Liver (tissue), 9 donors: ENCODE results near the gene ATP13A5. TPM values are rescaled to one million over a fixed set of nuclear protein-coding genes. Genes with fewer than 3 reads are reported as not detected.

ENCODE experiments used
- DNase-seq: peaks from one replicate; pipeline ENCODE4 v3.0.0-alpha.2; 2017; ENCODE audit warnings: low spot score
- H3K27ac ChIP-seq, 2 donors: one replicate each; pipeline ENCODE4 v1.7.0; 2013; ENCODE audit warnings: inconsistent platforms in 2 of 2, low read length in 2 of 2, control low read depth in 1 of 2, low read depth in 1 of 2, mild to moderate bottlenecking in 1 of 2
- H3K27me3 ChIP-seq, 4 donors: one replicate each; pipeline versions ENCODE4 v1.6.1 to v1.7.0; 2013; ENCODE audit warnings: low read length in 3 of 4, inconsistent platforms in 1 of 4, mild to moderate bottlenecking in 1 of 4, moderate library complexity in 1 of 4; ENCODE audit not compliant: control insufficient read depth in 4 of 4, insufficient read depth in 4 of 4
- H3K36me3 ChIP-seq, 4 donors: one replicate each; pipeline versions ENCODE4 v1.6.1 to v1.7.0; 2013; ENCODE audit warnings: low read length in 3 of 4, mild to moderate bottlenecking in 3 of 4, low read depth in 1 of 4, moderate library complexity in 1 of 4; ENCODE audit not compliant: control insufficient read depth in 4 of 4, insufficient read depth in 3 of 4
- H3K4me1 ChIP-seq, 4 donors: one replicate each; pipeline versions ENCODE4 v1.6.1 to v1.7.0; 2013; ENCODE audit warnings: low read length in 3 of 4, mild to moderate bottlenecking in 3 of 4, moderate library complexity in 1 of 4; ENCODE audit not compliant: control insufficient read depth in 4 of 4, insufficient read depth in 4 of 4
- H3K4me3 ChIP-seq, 3 donors: one replicate each; pipeline versions ENCODE4 v1.6.1 to v1.7.0; 2013; ENCODE audit warnings: low read length in 3 of 3, control low read depth in 1 of 3, low read depth in 1 of 3, mild to moderate bottlenecking in 1 of 3
- H3K9ac ChIP-seq, 2 donors: one replicate each; pipeline ENCODE4 v1.7.0; 2013; ENCODE audit warnings: low read length in 2 of 2, mild to moderate bottlenecking in 2 of 2, moderate library complexity in 2 of 2, control low read depth in 1 of 2, low read depth in 1 of 2
- H3K9me3 ChIP-seq, 4 donors: one replicate each; pipeline versions ENCODE4 v1.6.1 to v1.7.0; 2013; ENCODE audit warnings: low read length in 3 of 4; ENCODE audit not compliant: control insufficient read depth in 4 of 4
- ATF3 ChIP-seq: IDR thresholded peaks from 2 replicates; pipeline ENCODE4 v1.6.1; 2016; ENCODE audit warnings: antibody characterized with exemption
- CTCF ChIP-seq: fragments of 150-350 bp; IDR thresholded peaks from 2 replicates; pipeline ENCODE4 v1.5.1; 2017; ENCODE audit warnings: improper control_type of control experiment, low read depth, low read length; ENCODE audit not compliant: missing input control
- EGR1 ChIP-seq, 2 donors: IDR thresholded peaks; 2 replicates each; pipeline ENCODE4 v1.6.1; 2016 to 2018; ENCODE audit warnings: antibody characterized with exemption in 2 of 2, low read depth in 2 of 2
- FOXA1 ChIP-seq: IDR thresholded peaks from 2 replicates; pipeline ENCODE4 v1.6.1; 2016; ENCODE audit warnings: antibody characterized with exemption
- FOXA2 ChIP-seq: IDR thresholded peaks from 2 replicates; pipeline ENCODE4 v1.6.1; 2016; ENCODE audit warnings: antibody characterized with exemption
- GABPA ChIP-seq, 2 donors: IDR thresholded peaks in 1 of 2; conservative IDR thresholded peaks in 1 of 2; 2 replicates each; pipeline ENCODE4 v1.6.1; 2016; ENCODE audit warnings: antibody characterized with exemption in 2 of 2, mild to moderate bottlenecking in 1 of 2, moderate library complexity in 1 of 2
- HNF4A ChIP-seq, 2 donors: conservative IDR thresholded peaks; 2 replicates each; pipeline ENCODE4 v1.6.1; 2016; ENCODE audit warnings: antibody characterized with exemption in 2 of 2, mild to moderate bottlenecking in 2 of 2
- HNF4G ChIP-seq: IDR thresholded peaks from 2 replicates; pipeline ENCODE4 v1.6.1; 2016; ENCODE audit warnings: antibody characterized with exemption
- JUND ChIP-seq, 2 donors: IDR thresholded peaks; 2 replicates each; pipeline ENCODE4 v1.6.1; 2016; ENCODE audit warnings: antibody characterized with exemption in 2 of 2
- MAX ChIP-seq: IDR thresholded peaks from 2 replicates; pipeline ENCODE4 v1.6.1; 2016; ENCODE audit warnings: antibody characterized with exemption
- NR2F2 ChIP-seq: IDR thresholded peaks from 2 replicates; pipeline ENCODE4 v1.6.1; 2016; ENCODE audit warnings: antibody characterized with exemption
- RAD21 ChIP-seq, 2 donors: IDR thresholded peaks; 2 replicates each; pipeline ENCODE4 v1.6.1; 2016; ENCODE audit warnings: antibody characterized with exemption in 2 of 2, mild to moderate bottlenecking in 2 of 2
- REST ChIP-seq: IDR thresholded peaks from 2 replicates; pipeline ENCODE4 v1.6.1; 2016; ENCODE audit warnings: antibody characterized with exemption, mild to moderate bottlenecking
- RXRA ChIP-seq, 2 donors: IDR thresholded peaks; 2 replicates each; pipeline ENCODE4 v1.6.1; 2017 to 2018; ENCODE audit warnings: antibody characterized with exemption in 2 of 2, mild to moderate bottlenecking in 1 of 2
- SP1 ChIP-seq: IDR thresholded peaks from 2 replicates; pipeline ENCODE4 v1.6.1; 2018; ENCODE audit warnings: antibody characterized with exemption, mild to moderate bottlenecking
- TAF1 ChIP-seq: conservative IDR thresholded peaks from 2 replicates; pipeline ENCODE4 v1.6.1; 2016; ENCODE audit warnings: antibody characterized with exemption, mild to moderate bottlenecking
- YY1 ChIP-seq: IDR thresholded peaks from 2 replicates; pipeline ENCODE4 v1.6.1; 2016; ENCODE audit warnings: antibody characterized with exemption, mild to moderate bottlenecking
- ZBTB33 ChIP-seq: IDR thresholded peaks from 2 replicates; pipeline ENCODE4 v1.6.1; 2016; ENCODE audit warnings: antibody characterized with exemption
- WGBS: extraction: QIAGEN DNeasy Blood & Tissue Kit; methylation state at CpG from one replicate; pipeline ENCODE4 v1.1.7; 2013; 5-methylcytosine and 5-hydroxymethylcytosine counted together
- polyA plus RNA-seq, 2 donors: library from polyadenylated mRNA; stranded (reverse) in 1 of 2; unstranded in 1 of 2; fragments of 200-250 nt in 1 of 2; fragments of >200 nt in 1 of 2; fragmentation: Nextera tagmentation in 1 of 2; extraction: Ambion mirVana in 1 of 2; gene quantifications; one replicate each; pipeline versions ENCODE4 v1.2.1 to v1.2.3, GENCODE V29; 2013 to 2015
- total RNA-seq, 2 donors: library from RNA; depleted of rRNA; stranded (reverse); fragments of >200 nt; gene quantifications; one replicate each; pipeline ENCODE4 v1.2.3, GENCODE V29; 2014
- donor health status: healthy.
- donor health status: healthy.
- donor health status: healthy.
- donor health status: healthy.
- donor health status: healthy.

The ATP13A5 gene
- total and polyA plus RNA-seq, 4 donors, result 0.21 TPM; not detected in 3

GRCh38 chr3:193250492-193250891 is 128.1 kb downstream of the ATP13A5 start:
- H3K27me3 ChIP-seq, result peaks cover 0 to 2% (median 0%) of the 10 kb centered on the region in 4 donors
- H3K9me3 ChIP-seq, result peaks cover 3 to 17% (median 8%) of the 10 kb centered on the region in 4 donors
- no peaks in the 10 kb centered on the region for H3K4me1 ChIP-seq
- WGBS, result 73% methylated on average over 4 of the region's 4 CpGs
- no peaks in the 10 kb centered on the region for H3K36me3 ChIP-seq
- no peak overlapping the region for H3K9ac ChIP-seq
- no peak for DNase-seq
- H3K4me3 ChIP-seq, result no peak overlapping the region
- TF ChIP-seq RXRA (IDR thresholded peaks at IDR 0.05) (no peak), JUND (IDR thresholded peaks at IDR 0.05) (no peak), NR2F2 (no peak), MAX (no peak), HNF4A (conservative IDR thresholded peaks at IDR 0.05) (no peak), FOXA1 (no peak), HNF4G (no peak), ZBTB33 (no peak), GABPA (IDR thresholded peaks at IDR 0.05 in 1 of 2, conservative IDR thresholded peaks at IDR 0.05 in 1 of 2) (no peak), YY1 (no peak), ATF3 (no peak)
- no peak overlapping the region for H3K27ac ChIP-seq

GRCh38 chr3:193248848-193249468 is 129.6 kb downstream of the ATP13A5 start:
- H3K27me3 ChIP-seq, result peaks cover 0 to 5% (median 0%) of the 10 kb centered on the region in 4 donors
- no peak for TF ChIP-seq FOXA2
- TF ChIP-seq ZBTB33, result no peak
- no peak for TF ChIP-seq ATF3
- no peak for TF ChIP-seq MAX
- TF ChIP-seq EGR1 (IDR thresholded peaks at IDR 0.05; ENCODE audit: low read depth in 2 of 2), result no peak
- TF ChIP-seq RXRA (IDR thresholded peaks at IDR 0.05), result no peak
- no peak for TF ChIP-seq JUND (IDR thresholded peaks at IDR 0.05)
- TF ChIP-seq HNF4A (conservative IDR thresholded peaks at IDR 0.05), result no peak
- no peak for TF ChIP-seq HNF4G
- no peak for TF ChIP-seq REST
- no peak for TF ChIP-seq FOXA1
- TF ChIP-seq GABPA (IDR thresholded peaks at IDR 0.05 in 1 of 2, conservative IDR thresholded peaks at IDR 0.05 in 1 of 2), result no peak
- TF ChIP-seq RAD21 (IDR thresholded peaks at IDR 0.05), result no peak
- no peak for TF ChIP-seq SP1
- no peak for TF ChIP-seq CTCF
- TF ChIP-seq NR2F2, result no peak
- TF ChIP-seq TAF1, result no peak
- no peak for TF ChIP-seq YY1

More at GRCh38 chr3:193248848-193249468, 129.6 kb downstream of the ATP13A5 start:
- H3K27ac ChIP-seq, result no peak overlapping the region
- DNase-seq, result no peak
- no peaks in the 10 kb centered on the region for H3K4me1 ChIP-seq
- no peak overlapping the region for H3K4me3 ChIP-seq
- H3K9ac ChIP-seq, result no peak overlapping the region
- H3K36me3 ChIP-seq, result no peaks in the 10 kb centered on the region
- peaks cover 3 to 17% (median 8%) of the 10 kb centered on the region in 4 donors for H3K9me3 ChIP-seq
- 47% methylated on average over 2 of the region's 2 CpGs for WGBS
